ENCODE data around the gene TGFBR3. TPM values are rescaled to one million over a fixed set of nuclear protein-coding genes. Genes with fewer than 3 reads are reported as not detected.

TGFBR3 gene
- total and polyA plus RNA-seq, 9 donors: 92.4 to 442 (median 165) TPM

- H3K36me3 ChIP-seq: no peaks in the 10 kb centered on the region
- no peak overlapping the region for H3K4me3 ChIP-seq
- H3K27ac ChIP-seq: no peak overlapping the region
- WGBS, 3 donors: 75 to 79% (median 78%) methylated on average over 3 of the region's 3 CpGs
- H3K9me3 ChIP-seq: no peaks in the 10 kb centered on the region
- DNase-seq: no peak
- H3K27me3 ChIP-seq: no peaks in the 10 kb centered on the region
- intact Hi-C loops (cut with DNase I): no loop called here
- TF ChIP-seq POLR2A (IDR thresholded peaks at IDR 0.05) (no peak), EP300 (IDR thresholded peaks at IDR 0.05) (no peak), CTCF (IDR thresholded peaks at IDR 0.05) (no peak)
- H3K4me1 ChIP-seq (ENCODE audit: insufficient read depth): peaks cover 26% of the 10 kb centered on the region
Measured at GRCh38 chr1:91811363-91812025, 74.5 kb downstream of the TGFBR3 start.

DNA sequence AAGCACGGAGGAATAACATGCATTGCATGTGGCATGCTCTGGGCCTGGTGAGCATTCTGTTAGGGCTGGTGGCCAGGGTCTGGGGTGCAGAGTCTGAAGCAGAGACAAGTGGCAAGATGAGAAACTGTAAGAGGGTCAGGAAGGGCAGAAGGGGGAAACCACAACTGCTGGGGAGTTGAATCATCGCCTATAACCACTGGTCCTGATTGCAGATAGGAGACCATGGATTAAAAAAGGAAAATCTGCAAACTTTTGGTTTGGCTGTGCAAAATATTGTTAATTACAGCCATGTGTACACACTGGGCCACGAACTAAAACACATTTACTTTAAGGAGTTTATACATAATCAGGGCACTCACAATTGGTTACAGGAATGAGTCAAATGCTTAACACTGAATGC lies 76.6 kb downstream of the TGFBR3 start:
- peaks cover 29% of the 10 kb centered on the region for H3K4me1 ChIP-seq (ENCODE audit: insufficient read depth)
- no peak overlapping the region for H3K27ac ChIP-seq
- H3K9me3 ChIP-seq: no peaks in the 10 kb centered on the region
- 50 to 60% (median 56%) methylated on average over 3 of the region's 3 CpGs for WGBS, 3 donors
- intact Hi-C loops (cut with DNase I): no loop called here
- H3K27me3 ChIP-seq: no peaks in the 10 kb centered on the region
- no peak overlapping the region for H3K4me3 ChIP-seq
- TF ChIP-seq EP300 (IDR thresholded peaks at IDR 0.05): no peak
- TF ChIP-seq POLR2A (IDR thresholded peaks at IDR 0.05): no peak
- TF ChIP-seq CTCF (IDR thresholded peaks at IDR 0.05): no peak
- DNase-seq: no peak
- no peaks in the 10 kb centered on the region for H3K36me3 ChIP-seq

GRCh38 chr1:91807921-91808620 lies 77.9 kb downstream of the TGFBR3 start:
- 96 to 97% (median 96%) methylated on average over 5 of the region's 5 CpGs for WGBS, 3 donors

More at GRCh38 chr1:91807921-91808620, 77.9 kb downstream of the TGFBR3 start:
- Histone ChIP-seq H3K4me3 (no peak overlapping the region), H3K36me3 (no peaks in the 10 kb centered on the region), H3K9me3 (no peaks in the 10 kb centered on the region), H3K27me3 (no peaks in the 10 kb centered on the region), H3K4me1 (ENCODE audit: insufficient read depth) (peaks cover 30% of the 10 kb centered on the region), H3K27ac (no peak overlapping the region)
- intact Hi-C loops (cut with DNase I): no loop called here
- TF ChIP-seq EP300 (IDR thresholded peaks at IDR 0.05) (no peak), CTCF (IDR thresholded peaks at IDR 0.05) (no peak), POLR2A (IDR thresholded peaks at IDR 0.05) (no peak)
- DNase-seq: no peak
